Keratinocyte (primary cell): ENCODE measurements around the gene GRIP1. TPM values are rescaled to one million over a fixed set of nuclear protein-coding genes. Genes with fewer than 3 reads are reported as not detected.

Experiments
- DNase-seq: peaks from one replicate; pipeline ENCODE4 v3.0.0-alpha.2; 2011; ENCODE audit warnings: low read depth, missing footprints, low spot score
- FAIRE-seq: peaks from 2 replicates; lab custom pipeline; 2011; peaks lifted over from hg19 to GRCh38; lab: Jason Lieb, UNC
- H2AFZ ChIP-seq: 2 replicates; pipeline ENCODE4 v1.6.0; 2012; ENCODE audit warnings: low read length, control low read depth, inconsistent platforms; ENCODE audit not compliant: control insufficient read depth
- H3K27ac ChIP-seq: 2 replicates; pipeline ENCODE4 v1.5.1; 2011; ENCODE audit warnings: low read length; ENCODE audit not compliant: control insufficient read depth, insufficient read depth
- H3K27me3 ChIP-seq: 3 replicates; pipeline ENCODE4 v1.6.0; 2011; ENCODE audit warnings: low read length; ENCODE audit not compliant: control insufficient read depth, insufficient read depth; ENCODE audit errors: extremely low read depth
- H3K36me3 ChIP-seq, 2 experiments: 2 replicates in 1 of 2; 3 replicates in 1 of 2; pipeline ENCODE4 v1.5.1; 2011; ENCODE audit warnings: low read length in 2 of 2, mild to moderate bottlenecking in 1 of 2; ENCODE audit not compliant: control insufficient read depth in 2 of 2, insufficient read depth in 2 of 2; ENCODE audit errors: extremely low read depth in 1 of 2
- H3K4me1 ChIP-seq: 3 replicates; pipeline ENCODE4 v1.5.1; 2011; ENCODE audit warnings: low read length; ENCODE audit not compliant: control insufficient read depth, insufficient read depth; ENCODE audit errors: extremely low read depth
- H3K4me2 ChIP-seq: 3 replicates; pipeline ENCODE4 v1.6.0; 2011; ENCODE audit warnings: low read depth, low read length; ENCODE audit not compliant: control insufficient read depth, insufficient read depth; ENCODE audit errors: extremely low read depth
- H3K4me3 ChIP-seq, 3 experiments: fragments of 200-600 bp in 1 of 3; sonication (generic) in 1 of 3; 2 replicates in 2 of 3; 3 replicates in 1 of 3; pipeline ENCODE4 v1.5.1; 2011 to 2016; ENCODE audit warnings: low read length in 3 of 3, mild to moderate bottlenecking in 3 of 3, control low read depth in 2 of 3, inconsistent platforms in 1 of 3, low read depth in 1 of 3, mixed read lengths in 1 of 3, mixed run types in 1 of 3, moderate library complexity in 1 of 3; ENCODE audit not compliant: control insufficient read depth in 2 of 3, insufficient read depth in 2 of 3; ENCODE audit errors: extremely low read depth in 1 of 3
- H3K79me2 ChIP-seq: 2 replicates; pipeline ENCODE4 v1.6.0; 2012; ENCODE audit warnings: low read length; ENCODE audit not compliant: control insufficient read depth, insufficient read depth
- H3K9ac ChIP-seq: 3 replicates; pipeline ENCODE4 v1.6.0; 2011; ENCODE audit warnings: low read length; ENCODE audit not compliant: control insufficient read depth, insufficient read depth; ENCODE audit errors: extremely low read depth
- H3K9me1 ChIP-seq: 3 replicates; pipeline ENCODE4 v1.6.0; 2011; ENCODE audit warnings: low read length; ENCODE audit not compliant: control insufficient read depth, insufficient read depth; ENCODE audit errors: extremely low read depth
- H3K9me3 ChIP-seq: 2 replicates; pipeline ENCODE4 v1.5.1; 2012; ENCODE audit warnings: low read depth, low read length; ENCODE audit not compliant: control insufficient read depth
- H4K20me1 ChIP-seq: 3 replicates; pipeline ENCODE4 v1.6.0; 2011; ENCODE audit warnings: low read length; ENCODE audit not compliant: control insufficient read depth, insufficient read depth; ENCODE audit errors: extremely low read depth
- EZH2 ChIP-seq: IDR thresholded peaks from one replicate; pipeline ENCODE4 v1.6.1; 2012; ENCODE audit warnings: inconsistent platforms, mild to moderate bottlenecking, low read length, moderate library complexity
- dilution Hi-C: fragments of 300-500 bp; cut with MboI; formaldehyde crosslinking; loops from one replicate; pipeline ENCODE4 v1.7.0; 2020; ENCODE audit warnings: low sequenced_read_pairs; ENCODE audit not compliant: extremely low pct_ligation_motif_present
- polyA plus RNA-seq, 5 experiments: library from polyadenylated mRNA; depleted of rRNA in 3 of 5; stranded (reverse) in 3 of 5; stranded (forward) in 1 of 5; unstranded in 1 of 5; fragments of >200 nt; gene quantifications; 1 replicate in 1 of 5; 2 replicates in 3 of 5; 3 replicates in 1 of 5; pipeline versions ENCODE4 v1.2.1 to v1.2.3, GENCODE V29; 2011 to 2012; ENCODE audit warnings: missing spikeins in 2 of 5, low read depth in 1 of 5, low replicate concordance in 1 of 5
- TF ChIP-seq, protein P1 (sequence below), 3 experiments: IDR thresholded peaks in 1 of 3; conservative IDR thresholded peaks in 1 of 3; optimal IDR thresholded peaks in 1 of 3; 2 replicates in 2 of 3; 3 replicates in 1 of 3; pipeline versions ENCODE3 to v1.5.1; 2011; ENCODE audit warnings: low read length in 3 of 3, mild to moderate bottlenecking in 3 of 3, moderate library complexity in 2 of 3, control low read depth in 1 of 3, inconsistent platforms in 1 of 3; ENCODE audit not compliant: insufficient read depth in 2 of 3; ENCODE audit errors: extremely low read depth in 1 of 3

The GRIP1 gene
- polyA plus RNA-seq, 1 donor (not counting 4 experiments of a cell fraction or from before 2014, with no cell fraction given) = 6.7 TPM

- H3K9me1 ChIP-seq = no peaks in the 10 kb centered on the region
- no peak overlapping the region for H3K9ac ChIP-seq
- no peaks in the 10 kb centered on the region for H3K9me3 ChIP-seq
- TF ChIP-seq EZH2 = no peak
- TF ChIP-seq, protein P1, sequence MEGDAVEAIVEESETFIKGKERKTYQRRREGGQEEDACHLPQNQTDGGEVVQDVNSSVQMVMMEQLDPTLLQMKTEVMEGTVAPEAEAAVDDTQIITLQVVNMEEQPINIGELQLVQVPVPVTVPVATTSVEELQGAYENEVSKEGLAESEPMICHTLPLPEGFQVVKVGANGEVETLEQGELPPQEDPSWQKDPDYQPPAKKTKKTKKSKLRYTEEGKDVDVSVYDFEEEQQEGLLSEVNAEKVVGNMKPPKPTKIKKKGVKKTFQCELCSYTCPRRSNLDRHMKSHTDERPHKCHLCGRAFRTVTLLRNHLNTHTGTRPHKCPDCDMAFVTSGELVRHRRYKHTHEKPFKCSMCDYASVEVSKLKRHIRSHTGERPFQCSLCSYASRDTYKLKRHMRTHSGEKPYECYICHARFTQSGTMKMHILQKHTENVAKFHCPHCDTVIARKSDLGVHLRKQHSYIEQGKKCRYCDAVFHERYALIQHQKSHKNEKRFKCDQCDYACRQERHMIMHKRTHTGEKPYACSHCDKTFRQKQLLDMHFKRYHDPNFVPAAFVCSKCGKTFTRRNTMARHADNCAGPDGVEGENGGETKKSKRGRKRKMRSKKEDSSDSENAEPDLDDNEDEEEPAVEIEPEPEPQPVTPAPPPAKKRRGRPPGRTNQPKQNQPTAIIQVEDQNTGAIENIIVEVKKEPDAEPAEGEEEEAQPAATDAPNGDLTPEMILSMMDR (optimal IDR thresholded peaks at IDR 0.05 in 1 of 3, IDR thresholded peaks at IDR 0.05 in 1 of 3, conservative IDR thresholded peaks at IDR 0.05 in 1 of 3; ENCODE audit: extremely low read depth in 1 of 3, insufficient read depth in 2 of 3, low read length in 3 of 3) = peak in 1 of 3 experiments; percentile 17
- H3K4me2 ChIP-seq = no peak overlapping the region
- dilution Hi-C loops = no loop called here
- FAIRE-seq (peak; percentile 34), DNase-seq (no peak)
- no peak overlapping the region for H2AFZ ChIP-seq
- H3K27me3 ChIP-seq = no peaks in the 10 kb centered on the region
- H3K36me3 ChIP-seq = no peaks in the 10 kb centered on the region
- no peak overlapping the region for H3K27ac ChIP-seq
- no peaks in the 10 kb centered on the region for H3K79me2 ChIP-seq
- H4K20me1 ChIP-seq = no peaks in the 10 kb centered on the region
- no peak overlapping the region for H3K4me3 ChIP-seq
- H3K4me1 ChIP-seq = no peaks in the 10 kb centered on the region
These were observed 30.0 kb upstream of the GRIP1 start for GRCh38 chr12:66708704-66709456.

- Histone ChIP-seq H3K4me1 (no peaks in the 10 kb centered on the region), H3K27me3 (no peaks in the 10 kb centered on the region), H3K4me2 (no peak overlapping the region), H3K9me1 (no peaks in the 10 kb centered on the region), H3K9me3 (no peaks in the 10 kb centered on the region), H3K4me3 (no peak overlapping the region), H3K9ac (no peak overlapping the region), H3K36me3 (no peaks in the 10 kb centered on the region), H4K20me1 (no peaks in the 10 kb centered on the region), H2AFZ (no peak overlapping the region), H3K27ac (no peak overlapping the region), H3K79me2 (no peaks in the 10 kb centered on the region)
- no peak for TF ChIP-seq EZH2
- TF ChIP-seq, protein P1 (optimal IDR thresholded peaks at IDR 0.05 in 1 of 3, IDR thresholded peaks at IDR 0.05 in 1 of 3, conservative IDR thresholded peaks at IDR 0.05 in 1 of 3; ENCODE audit: extremely low read depth in 1 of 3, insufficient read depth in 2 of 3, low read length in 3 of 3) = no peak
- DNase-seq (no peak), FAIRE-seq (no peak)
- dilution Hi-C loops = no loop called here
These were observed 28.3 kb upstream of the GRIP1 start for GRCh38 chr12:66707002-66707697.
